Natural killer cell (primary cell): ENCODE measurements around the gene MIPEP. TPM values are rescaled to one million over a fixed set of nuclear protein-coding genes. Genes with fewer than 3 reads are reported as not detected.

Experiments used
- ATAC-seq, 3 donors: fragments of 150-1000 bp in 2 of 3; fragments of 200-7000 bp in 1 of 3; cut with Tn5 transposase; 1 replicate in 1 of 3; 2 replicates in 2 of 3; pipeline ENCODE4 v1.10.0; 2021; ENCODE audit warnings: mild to moderate bottlenecking in 2 of 3, moderate library complexity in 2 of 3
- DNase-seq, 2 donors: peaks; one replicate each; pipeline versions ENCODE4 v3.0.0 to v3.0.0-alpha.2; 2013 to 2021; ENCODE audit warnings: mixed read lengths in 1 of 2
- H3K27ac ChIP-seq: one replicate; pipeline ENCODE4 v1.5.1; 2013; ENCODE audit warnings: mild to moderate bottlenecking, low read length
- H3K27me3 ChIP-seq: one replicate; pipeline ENCODE4 v1.6.1; 2013; ENCODE audit warnings: low read length; ENCODE audit not compliant: control insufficient read depth, insufficient read depth
- H3K36me3 ChIP-seq: one replicate; pipeline ENCODE4 v1.6.1; 2013; ENCODE audit warnings: low read length; ENCODE audit not compliant: control insufficient read depth, insufficient read depth
- H3K4me1 ChIP-seq: one replicate; pipeline ENCODE4 v1.6.1; 2013; ENCODE audit warnings: low read length; ENCODE audit not compliant: control insufficient read depth, insufficient read depth
- H3K4me3 ChIP-seq: one replicate; pipeline ENCODE4 v1.5.1; 2013; ENCODE audit warnings: low read length
- H3K9me3 ChIP-seq: one replicate; pipeline ENCODE4 v1.6.1; 2013; ENCODE audit warnings: low read length; ENCODE audit not compliant: control insufficient read depth, insufficient read depth
- H3K27ac Mint-ChIP-seq, 2 donors: one replicate each; pipeline ENCODE4 v1.8.0; 2022; ENCODE audit warnings: mild to moderate bottlenecking in 2 of 2, mixed read lengths in 2 of 2, moderate library complexity in 1 of 2
- H3K27me3 Mint-ChIP-seq, 2 donors: one replicate each; pipeline ENCODE4 v1.8.0; 2022; ENCODE audit warnings: low read depth in 2 of 2, mixed read lengths in 2 of 2
- H3K36me3 Mint-ChIP-seq: one replicate; pipeline ENCODE4 v1.8.0; 2022; ENCODE audit warnings: mixed read lengths
- H3K4me1 Mint-ChIP-seq, 2 donors: one replicate each; pipeline ENCODE4 v1.8.0; 2022; ENCODE audit warnings: mixed read lengths in 2 of 2
- H3K4me3 Mint-ChIP-seq: one replicate; pipeline ENCODE4 v1.8.0; 2022; ENCODE audit warnings: mild to moderate bottlenecking, moderate library complexity, mixed read lengths
- H3K9me3 Mint-ChIP-seq, 2 donors: one replicate each; pipeline ENCODE4 v1.8.0; 2022; ENCODE audit warnings: mixed read lengths in 2 of 2
- CTCF ChIP-seq: fragments of 200-600 bp; IDR thresholded peaks from one replicate; pipeline ENCODE4 v1.8.0; 2022; ENCODE audit warnings: antibody characterized with exemption
- WGBS: methylation state at CpG from one replicate; pipeline ENCODE4 v1.1.7; 2013; ENCODE audit warnings: missing lambda C conversion rate; ENCODE audit not compliant: insufficient coverage; 5-methylcytosine and 5-hydroxymethylcytosine counted together
- intact Hi-C: fragments of 100-400 bp; cut with micrococcal nuclease; formaldehyde crosslinking; loops from one replicate; pipeline ENCODE4 v1.14.2; 2022
- total RNA-seq, 4 donors: library from RNA; stranded (reverse); fragments of 120-200 nt in 1 of 4; gene quantifications; one replicate each; pipeline versions ENCODE4 v1.2.3 to v1.2.4, GENCODE V29; 2013 to 2022

The MIPEP gene
- total RNA-seq, 3 donors from 2014 or later (not counting 1 experiment from before 2014, with no cell fraction given), result 9.7 to 10.1 (median 9.7) TPM

GRCh38 chr13:23701186-23701585 is 188.0 kb downstream of the MIPEP start:
- Histone ChIP-seq H3K4me1 (peaks cover 6% of the 10 kb centered on the region), H3K9me3 (no peaks in the 10 kb centered on the region)

GRCh38 chr13:23699271-23699670 is 189.9 kb downstream of the MIPEP start:
- Mint-ChIP-seq H3K4me1 (peaks cover 11 to 21% of the 10 kb centered on the region in 2 donors), H3K27ac (no peak overlapping the region), H3K9me3 (no peaks in the 10 kb centered on the region), H3K4me3 (no peak overlapping the region), H3K27me3 (peaks cover 0 to 11% of the 10 kb centered on the region in 2 donors), H3K36me3 (no peaks in the 10 kb centered on the region)
- no peak overlapping the region for H3K4me3 ChIP-seq
- H3K27me3 ChIP-seq, result no peaks in the 10 kb centered on the region
- intact Hi-C loops, result no loop called here
- ATAC-seq, result no peak
- DNase-seq, result no peak
- 94% methylated on average over 2 of the region's 2 CpGs for WGBS
- TF ChIP-seq CTCF, result no peak
- H3K36me3 ChIP-seq, result no peaks in the 10 kb centered on the region
- H3K9me3 ChIP-seq, result no peaks in the 10 kb centered on the region
- peaks cover 16% of the 10 kb centered on the region for H3K4me1 ChIP-seq
- no peak overlapping the region for H3K27ac ChIP-seq

More at GRCh38 chr13:23701186-23701585, 188.0 kb downstream of the MIPEP start:
- Histone ChIP-seq H3K4me3 (no peak overlapping the region), H3K27me3 (no peaks in the 10 kb centered on the region), H3K36me3 (no peaks in the 10 kb centered on the region), H3K27ac (no peak overlapping the region)
- no peak for DNase-seq
- TF ChIP-seq CTCF, result no peak
- Mint-ChIP-seq H3K27ac (no peak overlapping the region), H3K4me1 (peaks cover 5 to 13% of the 10 kb centered on the region in 2 donors), H3K36me3 (no peaks in the 10 kb centered on the region), H3K27me3 (peaks cover 0 to 11% of the 10 kb centered on the region in 2 donors), H3K4me3 (no peak overlapping the region), H3K9me3 (no peaks in the 10 kb centered on the region)
- intact Hi-C loops, result no loop called here
- no peak for ATAC-seq
- 95% methylated on average over 4 of the region's 5 CpGs for WGBS

GRCh38 chr13:23697772-23698313 is 191.4 kb downstream of the MIPEP start:
- DNase-seq (no peak), ATAC-seq (no peak)
- Mint-ChIP-seq H3K27me3 (peaks cover 0 to 11% of the 10 kb centered on the region in 2 donors), H3K4me3 (peak overlapping the region; percentile 9), H3K9me3 (no peaks in the 10 kb centered on the region), H3K4me1 (peaks cover 11 to 21% of the 10 kb centered on the region in 2 donors), H3K27ac (peak overlapping the region in 1 of 2 donors; percentile 35), H3K36me3 (no peaks in the 10 kb centered on the region)
- no peak for TF ChIP-seq CTCF
- Histone ChIP-seq H3K27ac (no peak overlapping the region), H3K9me3 (no peaks in the 10 kb centered on the region), H3K4me1 (peaks cover 16% of the 10 kb centered on the region), H3K36me3 (no peaks in the 10 kb centered on the region), H3K4me3 (no peak overlapping the region), H3K27me3 (no peaks in the 10 kb centered on the region)
- WGBS, result 60% methylated on average over 1 of the region's 1 CpG
- intact Hi-C loops, result no loop called here

- Histone ChIP-seq H3K4me3 (no peak overlapping the region), H3K9me3 (no peaks in the 10 kb centered on the region), H3K36me3 (no peaks in the 10 kb centered on the region), H3K27ac (peak overlapping the region; percentile 72), H3K4me1 (peaks cover 16% of the 10 kb centered on the region), H3K27me3 (no peaks in the 10 kb centered on the region)
- peak overlapping the region; percentile 86 for H3K4me3 Mint-ChIP-seq
- DNase-seq, result no peak
- no peak for ATAC-seq
- H3K27ac Mint-ChIP-seq, result peak overlapping the region; percentile 82 to 91
- no peaks in the 10 kb centered on the region for H3K36me3 Mint-ChIP-seq
- no peak for TF ChIP-seq CTCF
- H3K27me3 Mint-ChIP-seq, result peaks cover 0 to 11% of the 10 kb centered on the region in 2 donors
- 93% methylated on average over 5 of the region's 5 CpGs for WGBS
- peaks cover 11 to 21% of the 10 kb centered on the region in 2 donors for H3K4me1 Mint-ChIP-seq
- H3K9me3 Mint-ChIP-seq, result no peaks in the 10 kb centered on the region
- intact Hi-C loops, result no loop called here
These were observed 192.6 kb downstream of the MIPEP start for GRCh38 chr13:23696610-23697009.
